CD4-positive, alpha-beta T cell treated with Interferon gamma for 1 hour (primary cell): ENCODE data around the gene KCNIP1.

Experiments
- DNase-seq: peaks from one replicate; pipeline ENCODE4 v3.0.0-alpha.2; 2020

Gene KCNIP1

GRCh38 chr5:170509348-170509660 is 5.5 kb downstream of the KCNIP1 start:
- DNase-seq = no peak

- DNase-seq = no peak
These were observed 6.3 kb downstream of the KCNIP1 start for GRCh38 chr5:170510126-170510525.

GRCh38 chr5:170510559-170510958 is 6.7 kb downstream of the KCNIP1 start:
- DNase-seq = no peak

- no peak for DNase-seq
These were observed 7.9 kb downstream of the KCNIP1 start for GRCh38 chr5:170511551-170512258.

- DNase-seq = no peak
These were observed 10.2 kb downstream of the KCNIP1 start for GRCh38 chr5:170513856-170514525.

GRCh38 chr5:170517411-170517810 is 13.6 kb downstream of the KCNIP1 start:
- DNase-seq = no peak

- no peak for DNase-seq
These were observed 14.5 kb downstream of the KCNIP1 start for GRCh38 chr5:170518277-170518676.

GRCh38 chr5:170519549-170519948 is 15.7 kb downstream of the KCNIP1 start:
- no peak for DNase-seq

- no peak for DNase-seq
These were observed 16.6 kb downstream of the KCNIP1 start for GRCh38 chr5:170520372-170520771.

GRCh38 chr5:170522211-170523141 is 18.7 kb downstream of the KCNIP1 start:
- DNase-seq = no peak

GRCh38 chr5:170523142-170523551 is 19.3 kb downstream of the KCNIP1 start:
- no peak for DNase-seq

GRCh38 chr5:170523830-170524229 is 20.0 kb downstream of the KCNIP1 start:
- no peak for DNase-seq

GRCh38 chr5:170524576-170524975 is 20.8 kb downstream of the KCNIP1 start:
- DNase-seq = no peak

GRCh38 chr5:170525470-170526211 is 21.8 kb downstream of the KCNIP1 start:
- DNase-seq = no peak

- no peak for DNase-seq
These were observed 24.2 kb downstream of the KCNIP1 start for GRCh38 chr5:170527991-170528390.

GRCh38 chr5:170528976-170529375 is 25.2 kb downstream of the KCNIP1 start:
- no peak for DNase-seq

- DNase-seq = no peak
These were observed 29.1 kb downstream of the KCNIP1 start for GRCh38 chr5:170532935-170533334.

GRCh38 chr5:170533383-170533782 is 29.6 kb downstream of the KCNIP1 start:
- DNase-seq = no peak

GRCh38 chr5:170534177-170534576 is 30.4 kb downstream of the KCNIP1 start:
- no peak for DNase-seq

GRCh38 chr5:170534941-170535340 is 31.1 kb downstream of the KCNIP1 start:
- no peak for DNase-seq

GRCh38 chr5:170536525-170536924 is 32.7 kb downstream of the KCNIP1 start:
- DNase-seq = no peak

GRCh38 chr5:170537451-170538095 is 33.8 kb downstream of the KCNIP1 start:
- DNase-seq = no peak

GRCh38 chr5:170538096-170538465 is 34.3 kb downstream of the KCNIP1 start:
- DNase-seq = no peak
